H1 (cell line): Measurements from ENCODE around the gene FNDC10. TPM values are rescaled to one million over a fixed set of nuclear protein-coding genes. Genes with fewer than 3 reads are reported as not detected.
A peak's percentile ranks its signal among the peaks of the same experiment; 100 is the strongest.

Source experiments
- CTCF ChIA-PET: fragments of 300-600 bp; sonication (Branson Sonifier 250); formaldehyde crosslinking; loops from one replicate; lab custom pipeline; 2021; ENCODE audit not compliant: partially characterized antibody; lab: Charles Lee
- POLR2A ChIA-PET: fragments of 300-600 bp; sonication (Branson Sonifier 250); formaldehyde crosslinking; loops from one replicate; lab custom pipeline; 2021; ENCODE audit warnings: inconsistent platforms; ENCODE audit not compliant: partially characterized antibody; lab: Charles Lee
- DNase-seq, 2 experiments: peaks; one replicate each; pipeline versions ENCODE4 v3.0.0 to v3.0.0-alpha.2; 2010 to 2022; ENCODE audit warnings: low spot score in 2 of 2, low read depth in 1 of 2, mixed read lengths in 1 of 2
- FAIRE-seq: peaks from 2 replicates; lab custom pipeline; 2011; peaks lifted over from hg19 to GRCh38; lab: Jason Lieb, UNC
- H2AFZ ChIP-seq: 2 replicates; pipeline ENCODE4 v1.8.1; 2012; ENCODE audit warnings: low read length, inconsistent platforms
- H2AK5ac ChIP-seq: 2 replicates; pipeline ENCODE4 v1.6.1; 2013; ENCODE audit warnings: low read depth, low read length
- H2BK120ac ChIP-seq: replicated peaks from 2 replicates; pipeline ENCODE3; 2013; ENCODE audit warnings: low read depth, low read length, inconsistent platforms
- H2BK12ac ChIP-seq: 2 replicates; pipeline ENCODE4 v1.6.1; 2013; ENCODE audit warnings: low read depth, low read length
- H2BK15ac ChIP-seq: 2 replicates; pipeline ENCODE4 v1.6.1; 2013; ENCODE audit warnings: low read length
- H2BK20ac ChIP-seq: 2 replicates; pipeline ENCODE4 v1.6.1; 2013; ENCODE audit warnings: low read length
- H2BK5ac ChIP-seq: 2 replicates; pipeline ENCODE4 v1.6.1; 2013; ENCODE audit warnings: low read depth, low read length
- H3K14ac ChIP-seq: 2 replicates; pipeline ENCODE4 v1.6.1; 2013; ENCODE audit warnings: inconsistent platforms; ENCODE audit not compliant: insufficient read length
- H3K18ac ChIP-seq: 2 replicates; pipeline ENCODE4 v1.6.1; 2013; ENCODE audit warnings: low read length; ENCODE audit errors: extremely low read depth
- H3K23ac ChIP-seq: 2 replicates; pipeline ENCODE4 v1.6.1; 2013; ENCODE audit warnings: inconsistent platforms; ENCODE audit not compliant: insufficient read length
- H3K23me2 ChIP-seq: 2 replicates; pipeline ENCODE4 v1.6.1; 2013; ENCODE audit warnings: low read depth, low read length
- H3K27ac ChIP-seq: 2 replicates; pipeline ENCODE4 v1.6.1; 2011; ENCODE audit warnings: low read depth, low read length, inconsistent platforms
- H3K27me3 ChIP-seq, 4 experiments: replicated peaks in 1 of 4; 1 replicate in 1 of 4; 2 replicates in 3 of 4; pipeline versions ENCODE4 v1.6.1 to v1.8.1; 2011 to 2013; ENCODE audit warnings: low read length in 3 of 4, mild to moderate bottlenecking in 3 of 4, inconsistent platforms in 2 of 4, mixed read lengths in 2 of 4, moderate library complexity in 1 of 4; ENCODE audit not compliant: control insufficient read depth in 3 of 4, insufficient read depth in 3 of 4; ENCODE audit errors: extremely low read depth in 1 of 4
- H3K36me3 ChIP-seq, 4 experiments: 2 replicates each; pipeline versions ENCODE4 v1.6.1 to v1.8.1; 2011 to 2013; ENCODE audit warnings: mild to moderate bottlenecking in 4 of 4, low read length in 3 of 4, moderate library complexity in 2 of 4, control low read depth in 1 of 4, inconsistent platforms in 1 of 4; ENCODE audit not compliant: insufficient read depth in 4 of 4, control insufficient read depth in 2 of 4
- H3K4ac ChIP-seq: replicated peaks from 2 replicates; pipeline ENCODE3; 2013; ENCODE audit warnings: low read length, low read depth, mixed read lengths, inconsistent platforms; ENCODE audit not compliant: insufficient read length
- H3K4me1 ChIP-seq, 4 experiments: replicated peaks in 1 of 4; 1 replicate in 1 of 4; 2 replicates in 3 of 4; pipeline versions ENCODE4 v1.6.1 to v1.8.1; 2011 to 2013; ENCODE audit warnings: low read length in 3 of 4, inconsistent platforms in 2 of 4, mixed read lengths in 1 of 4; ENCODE audit not compliant: insufficient read depth in 4 of 4, control insufficient read depth in 3 of 4
- H3K4me2 ChIP-seq, 2 experiments: 2 replicates each; pipeline versions ENCODE4 v1.6.1 to v1.8.1; 2011 to 2013; ENCODE audit warnings: low read depth in 2 of 2, low read length in 2 of 2, control low read depth in 1 of 2, inconsistent platforms in 1 of 2, mild to moderate bottlenecking in 1 of 2; ENCODE audit not compliant: insufficient read depth in 1 of 2
- H3K4me3 ChIP-seq, 4 experiments: fragments of 200-600, 300-600 bp in 1 of 4; sonication (generic), shearing (Covaris generic), sonication (Bioruptor Twin) in 1 of 4; 2 replicates each; pipeline versions ENCODE4 v1.5.1 to v1.8.1; 2011 to 2016; ENCODE audit warnings: low read length in 4 of 4, low read depth in 3 of 4, control low read depth in 2 of 4, inconsistent platforms in 2 of 4, mild to moderate bottlenecking in 2 of 4, mixed read lengths in 1 of 4, moderate library complexity in 1 of 4; ENCODE audit not compliant: insufficient read depth in 2 of 4; ENCODE audit errors: extremely low read depth in 1 of 4
- H3K56ac ChIP-seq: replicated peaks from 2 replicates; pipeline ENCODE3; 2013; ENCODE audit warnings: low read depth, mild to moderate bottlenecking, mixed read lengths, low read length, inconsistent platforms; ENCODE audit not compliant: insufficient read length
- H3K79me1 ChIP-seq: 2 replicates; pipeline ENCODE4 v1.6.1; 2013; ENCODE audit warnings: low read depth, low read length, control low read depth
- H3K79me2 ChIP-seq, 2 experiments: 2 replicates each; pipeline versions ENCODE4 v1.6.1 to v1.8.1; 2012 to 2013; ENCODE audit warnings: low read length in 2 of 2, mild to moderate bottlenecking in 2 of 2, inconsistent platforms in 1 of 2; ENCODE audit not compliant: insufficient read depth in 2 of 2, control insufficient read depth in 1 of 2
- H3K9ac ChIP-seq, 4 experiments: replicated peaks in 1 of 4; 1 replicate in 1 of 4; 2 replicates in 3 of 4; pipeline versions ENCODE4 v1.6.1 to v1.8.1; 2011 to 2013; ENCODE audit warnings: low read depth in 3 of 4, low read length in 3 of 4, control low read depth in 2 of 4, mild to moderate bottlenecking in 2 of 4, moderate library complexity in 2 of 4, inconsistent platforms in 1 of 4; ENCODE audit errors: extremely low read depth in 1 of 4
- H3K9me3 ChIP-seq, 2 experiments: 2 replicates each; pipeline versions ENCODE4 v1.6.1 to v1.8.1; 2012 to 2013; ENCODE audit warnings: mild to moderate bottlenecking in 2 of 2, moderate library complexity in 2 of 2, control low read depth in 1 of 2, inconsistent platforms in 1 of 2, low read depth in 1 of 2, low read length in 1 of 2, mixed read lengths in 1 of 2; ENCODE audit not compliant: insufficient read depth in 2 of 2
- H4K20me1 ChIP-seq, 2 experiments: replicated peaks in 1 of 2; 2 replicates each; pipeline versions ENCODE3 to v1.8.1; 2011 to 2013; ENCODE audit warnings: inconsistent platforms in 2 of 2, low read length in 2 of 2, mild to moderate bottlenecking in 1 of 2; ENCODE audit not compliant: insufficient read depth in 2 of 2, control insufficient read depth in 1 of 2
- H4K5ac ChIP-seq: 2 replicates; pipeline ENCODE4 v1.6.1; 2013; ENCODE audit warnings: low read length, low read depth, mixed read lengths, inconsistent platforms; ENCODE audit not compliant: insufficient read length
- H4K8ac ChIP-seq: 2 replicates; pipeline ENCODE4 v1.8.0; 2013; ENCODE audit warnings: mild to moderate bottlenecking, moderate library complexity, low read length, inconsistent platforms; ENCODE audit not compliant: insufficient read depth; ENCODE audit errors: extremely low read depth
- H4K91ac ChIP-seq: replicated peaks from 2 replicates; pipeline ENCODE3; 2013; ENCODE audit warnings: low read length, mixed read lengths, inconsistent platforms; ENCODE audit not compliant: insufficient read length
- BCL11A ChIP-seq, 2 experiments: IDR thresholded peaks; one replicate each; pipeline ENCODE4 v1.6.1; 2011; ENCODE audit warnings: low read depth in 2 of 2, low read length in 2 of 2, mild to moderate bottlenecking in 2 of 2
- CREB1 ChIP-seq: IDR thresholded peaks from 2 replicates; pipeline ENCODE4 v1.6.1; 2012; ENCODE audit warnings: inconsistent platforms
- KDM1A ChIP-seq: fragments of 200-600, 300-600 bp; sonication (generic); IDR thresholded peaks from 2 replicates; pipeline ENCODE4 v1.7.1; 2016; ENCODE audit warnings: mild to moderate bottlenecking, low read length, borderline replicate concordance
- KDM5A ChIP-seq: fragments of 200-600 bp; IDR thresholded peaks from 2 replicates; pipeline ENCODE4 v1.7.1; 2012; ENCODE audit warnings: mild to moderate bottlenecking, low read length, inconsistent platforms, mixed read lengths
- NRF1 ChIP-seq: IDR thresholded peaks from 2 replicates; pipeline ENCODE4 v1.6.1; 2011; ENCODE audit warnings: mild to moderate bottlenecking, low read depth, low read length, improper control_type of control experiment
- PHF8 ChIP-seq: fragments of 200-600 bp; sonication (generic); conservative IDR thresholded peaks from 2 replicates; pipeline ENCODE4 v1.7.1; 2012; ENCODE audit warnings: low read depth, mild to moderate bottlenecking, inconsistent platforms, low read length, moderate library complexity
- POLR2A ChIP-seq, 2 experiments: IDR thresholded peaks; 1 replicate in 1 of 2; 2 replicates in 1 of 2; pipeline ENCODE4 v1.6.1; 2011; ENCODE audit warnings: low read depth in 2 of 2, low read length in 2 of 2, mild to moderate bottlenecking in 2 of 2; ENCODE audit errors: control extremely low read depth in 1 of 2
- POU5F1 ChIP-seq: IDR thresholded peaks from 2 replicates; pipeline ENCODE4 v1.6.1; 2011; ENCODE audit warnings: low read depth, mild to moderate bottlenecking, low read length, moderate library complexity
- RBBP5 ChIP-seq: IDR thresholded peaks from 2 replicates; pipeline ENCODE4 v1.7.1; 2012; ENCODE audit warnings: low read depth, mild to moderate bottlenecking, inconsistent platforms, low read length, moderate library complexity, borderline replicate concordance
- SIX5 ChIP-seq: IDR thresholded peaks from 2 replicates; pipeline ENCODE4 v1.6.1; 2011; ENCODE audit warnings: mild to moderate bottlenecking, low read depth, low read length
- YY1 ChIP-seq: IDR thresholded peaks from 2 replicates; pipeline ENCODE4 v1.6.1; 2011; ENCODE audit warnings: low read depth, mild to moderate bottlenecking, low read length
- WGBS, 2 experiments: shearing (Covaris generic) in 1 of 2; methylation state at CpG; one replicate each; pipeline versions ENCODE4 v1.1.6 to v1.1.7; 2013 to 2015; ENCODE audit warnings: low lambda C conversion rate in 2 of 2, mixed read lengths in 2 of 2, inconsistent platforms in 1 of 2, low coverage in 1 of 2, missing lambda C conversion rate in 1 of 2; ENCODE audit not compliant: insufficient replicate concordance in 2 of 2, insufficient coverage in 1 of 2, insufficient read length in 1 of 2; ENCODE audit errors: extremely low coverage in 1 of 2, missing lambda C conversion rate in 1 of 2; 5-methylcytosine and 5-hydroxymethylcytosine counted together
- polyA plus RNA-seq, 7 experiments: library from polyadenylated mRNA; depleted of rRNA in 3 of 7; stranded (reverse) in 5 of 7; unstranded in 2 of 7; fragments of >200 nt in 5 of 7; fragments of 200-250 nt in 2 of 7; gene quantifications; 1 replicate in 5 of 7; 2 replicates in 1 of 7; 4 replicates in 1 of 7; pipeline versions ENCODE4 v1.2.1 to v1.2.3, GENCODE V29; 2011 to 2013; ENCODE audit warnings: missing spikeins in 2 of 7, mixed read lengths in 2 of 7
- total RNA-seq: library from RNA; stranded (reverse); fragmentation: NEBNext Ultra II Directional; extraction: Animal tissue kit (Norgen Biotek cat#: 25700); gene quantifications from 2 replicates; pipeline ENCODE4 v1.2.1, GENCODE V29; 2021

The FNDC10 gene
- total and polyA plus RNA-seq, 2 of the 8 experiments (the other 6 are each of a cell fraction or from before 2014, with no cell fraction given), result 19.0 to 21.8 TPM

- no peak overlapping the region; the same call in 1 of the 2 replicates for H2BK15ac ChIP-seq
- H3K9me3 ChIP-seq, result no peaks in the 10 kb centered on the region
- H4K91ac ChIP-seq, result peak overlapping the region; percentile 74
- H3K27me3 ChIP-seq, result peaks cover 13 to 41% (median 34%) of the 10 kb centered on the region in 4 experiments
- no peak overlapping the region for H3K23ac ChIP-seq
- H2BK5ac ChIP-seq, result no peak overlapping the region
- H2BK20ac ChIP-seq, result no peak overlapping the region
- no peak overlapping the region for H2BK120ac ChIP-seq
- H3K14ac ChIP-seq, result no peak overlapping the region
- peaks cover 2 to 6% of the 10 kb centered on the region in 2 experiments for H4K20me1 ChIP-seq
- no peak overlapping the region for H3K56ac ChIP-seq
- H3K79me2 ChIP-seq, result no peaks in the 10 kb centered on the region
- no peaks in the 10 kb centered on the region for H3K79me1 ChIP-seq
- WGBS, 2 experiments, result 13% methylated on average over 86 of the region's 111 CpGs; no CpG with 5 or more reads in 1 of the 2 experiments
- peak overlapping the region; percentile 27; the same call in 1 of the 2 replicates for H2BK12ac ChIP-seq
- H3K4me1 ChIP-seq, result peaks cover 0 to 24% (median 18%) of the 10 kb centered on the region in 4 experiments; a peak in 6 of 7 replicates
- FAIRE-seq (no peak), DNase-seq (peak in 1 of 2 experiments; percentile 82)
- peak overlapping the region; percentile 28 to 63 (median 36) for H3K4me3 ChIP-seq
- H3K4ac ChIP-seq, result no peak overlapping the region
- H2AFZ ChIP-seq, result peak overlapping the region; percentile 15; the same call in 1 of the 2 replicates
- ChIA-PET POLR2A (interaction anchor here (0.7 to 2.7 kb wide), 6 partner anchors 12 to 41 kb away, joined by 3 to 10 read pairs (median 6); partner anchors contain the start of genes MIB2 and SSU72), CTCF (interaction anchor here (0.9 to 3.1 kb wide), 7 partner anchors 10 to 300 kb away, joined by 3 to 18 read pairs (median 6); no protein-coding TSS in a partner anchor)
- H2AK5ac ChIP-seq, result 0 out of 2 replicates have a peak overlapping the region, but pooled peaks have one; percentile 13
- H3K23me2 ChIP-seq, result peaks cover 16% of the 10 kb centered on the region; the same call in 1 of the 2 replicates
- peak overlapping the region in 1 of 4 experiments; percentile 65; a peak in 1 of 7 replicates for H3K9ac ChIP-seq
- no peak overlapping the region for H4K5ac ChIP-seq
- H3K36me3 ChIP-seq, result no peaks in the 10 kb centered on the region
- H3K18ac ChIP-seq, result peak overlapping the region; percentile 78; the same call in 1 of the 2 replicates
- peak overlapping the region; percentile 71 for H4K8ac ChIP-seq
- H3K4me2 ChIP-seq, result peak overlapping the region; percentile 52 to 86
- H3K27ac ChIP-seq, result no peak overlapping the region
- 0 out of 2 replicates have a peak, but pooled peaks have one; percentile 9 for TF ChIP-seq KDM1A
- no peak for TF ChIP-seq BCL11A (IDR thresholded peaks at IDR 0.05; ENCODE audit: low read depth in 2 of 2, low read length in 2 of 2)
- no peak for TF ChIP-seq YY1
- peak; percentile 73; the same call in 1 of the 2 replicates for TF ChIP-seq RBBP5
- no peak for TF ChIP-seq POU5F1
- TF ChIP-seq KDM5A, result no peak
- TF ChIP-seq NRF1, result no peak
- peak; percentile 80 for TF ChIP-seq CREB1
- TF ChIP-seq PHF8, result 0 out of 2 replicates have a peak, but pooled peaks have one; percentile 28
- no peak for TF ChIP-seq POLR2A (IDR thresholded peaks at IDR 0.05; ENCODE audit: control extremely low read depth in 1 of 2, low read depth in 2 of 2, low read length in 2 of 2)
- TF ChIP-seq SIX5, result no peak
These were observed 653 bp downstream of the FNDC10 start for GRCh38 chr1:1599030-1599934.
